HepG2 (cell line): Measurements from ENCODE around the gene TKFC. TPM values are rescaled to one million over a fixed set of nuclear protein-coding genes. Genes with fewer than 3 reads are reported as not detected.

Experiments used
- ARID4A ChIP-seq: sonication (generic); formaldehyde crosslinking; IDR thresholded peaks from 2 replicates; pipeline ENCODE4 v1.5.0; 2020; ENCODE audit warnings: mild to moderate bottlenecking, missing genetic modification reagents, borderline replicate concordance
- DBP ChIP-seq: sonication (generic); formaldehyde crosslinking; IDR thresholded peaks from 2 replicates; pipeline ENCODE4 v1.4.0; 2020; ENCODE audit warnings: missing genetic modification reagents; ENCODE audit errors: not compliant biosample characterization
- ELF4 ChIP-seq: sonication (generic); formaldehyde crosslinking; IDR thresholded peaks from 2 replicates; pipeline ENCODE4 v1.5.0; 2020; ENCODE audit warnings: missing genetic modification reagents, mild to moderate bottlenecking, moderate library complexity, borderline replicate concordance
- MED8 ChIP-seq: sonication (generic); formaldehyde crosslinking; IDR thresholded peaks from 2 replicates; pipeline ENCODE4 v1.8.1; 2023; ENCODE audit warnings: mild to moderate bottlenecking, missing genetic modification reagents; ENCODE audit not compliant: insufficient replicate concordance
- MYPOP ChIP-seq: sonication (generic); formaldehyde crosslinking; IDR thresholded peaks from 2 replicates; pipeline ENCODE4 v1.8.1; 2023; ENCODE audit warnings: mild to moderate bottlenecking, moderate library complexity, missing genetic modification reagents
- PCBP1 ChIP-seq: fragments of 200-400 bp; formaldehyde crosslinking; IDR thresholded peaks from 2 replicates; pipeline ENCODE4 v1.6.1; 2017; ENCODE audit warnings: mild to moderate bottlenecking, low read depth, low read length, borderline replicate concordance
- POLR2G ChIP-seq: fragments of 200-400 bp; formaldehyde crosslinking; IDR thresholded peaks from 2 replicates; pipeline ENCODE4 v1.6.1; 2018; ENCODE audit warnings: mild to moderate bottlenecking, low read depth, low read length, moderate library complexity
- RCOR2 ChIP-seq: IDR thresholded peaks from 2 replicates; pipeline ENCODE4 v1.6.1; 2016; ENCODE audit warnings: missing biosample characterization, missing genetic modification reagents
- SIN3B ChIP-seq: fragments of 150-350 bp; IDR thresholded peaks from 2 replicates; pipeline ENCODE4 v1.6.1; 2014; ENCODE audit warnings: low read length
- SMAD1 ChIP-seq: sonication (generic); formaldehyde crosslinking; IDR thresholded peaks from 2 replicates; pipeline ENCODE4 v1.4.0; 2020; ENCODE audit warnings: missing genetic modification reagents, low read depth, mild to moderate bottlenecking, borderline replicate concordance
- ZBTB10 ChIP-seq: sonication (generic); formaldehyde crosslinking; IDR thresholded peaks from 2 replicates; pipeline ENCODE4 v1.4.0; 2020; ENCODE audit warnings: missing genetic modification reagents, borderline replicate concordance
- ZNF136 ChIP-seq: sonication (generic); formaldehyde crosslinking; IDR thresholded peaks from 2 replicates; pipeline ENCODE4 v1.8.1; 2022; ENCODE audit warnings: low read depth, mild to moderate bottlenecking, moderate library complexity, missing genetic modification reagents
- ZNF326 ChIP-seq: sonication (generic); formaldehyde crosslinking; IDR thresholded peaks from 2 replicates; pipeline ENCODE4 v1.4.0; 2020; ENCODE audit warnings: missing genetic modification reagents, borderline replicate concordance
- ZNF33A ChIP-seq: sonication (generic); formaldehyde crosslinking; IDR thresholded peaks from 2 replicates; pipeline ENCODE4 v1.5.1; 2020; ENCODE audit warnings: missing genetic modification reagents, mild to moderate bottlenecking, moderate library complexity, borderline replicate concordance
- ZNF432 ChIP-seq: sonication (generic); formaldehyde crosslinking; IDR thresholded peaks from 2 replicates; pipeline ENCODE4 v1.5.0; 2020; ENCODE audit warnings: missing genetic modification reagents, mild to moderate bottlenecking, borderline replicate concordance
- polyA plus RNA-seq, 8 experiments: library from polyadenylated mRNA; depleted of rRNA in 3 of 8; stranded (reverse) in 7 of 8; unstranded in 1 of 8; fragments of >200 nt; fragmentation: Illumina TruSeq in 4 of 8; extraction: Trizol in 4 of 8; gene quantifications; 2 replicates each; pipeline versions ENCODE4 v1.2.1 to v1.2.3, GENCODE V29; 2011 to 2016; ENCODE audit warnings: low read depth in 4 of 8, missing spikeins in 1 of 8, mixed read lengths in 1 of 8; ENCODE audit not compliant: insufficient read depth in 1 of 8
- total RNA-seq, 5 experiments: library from RNA; depleted of rRNA; stranded (reverse); fragments of >200 nt; fragmentation: Illumina TruSeq; extraction: Trizol; gene quantifications; 2 replicates each; pipeline ENCODE4 v1.2.3, GENCODE V29; 2016; ENCODE audit warnings: low read depth in 1 of 5

Gene TKFC
- total and polyA plus RNA-seq, 2 of the 13 experiments (the other 11 are each of a cell fraction or from before 2014, with no cell fraction given): 147 to 197 TPM

- no peak; the same call in 1 of the 2 replicates for TF ChIP-seq ARID4A
- no peak for TF ChIP-seq ELF4 (CRISPR knock-in tag)
- TF ChIP-seq ZBTB10 (CRISPR knock-in tag): no peak
- no peak for TF ChIP-seq POLR2G
- no peak for TF ChIP-seq SIN3B
- TF ChIP-seq SMAD1 (CRISPR knock-in tag): no peak
- no peak for TF ChIP-seq RCOR2 (CRISPR knock-in tag)
- TF ChIP-seq MED8 (CRISPR knock-in tag): no peak
- TF ChIP-seq ZNF33A: no peak
- TF ChIP-seq ZNF326 (CRISPR knock-in tag): no peak
- TF ChIP-seq DBP (CRISPR knock-in tag): no peak
- no peak for TF ChIP-seq PCBP1
- TF ChIP-seq ZNF432: no peak
- TF ChIP-seq MYPOP (CRISPR knock-in tag): no peak
- TF ChIP-seq ZNF136 (CRISPR knock-in tag): 0 out of 2 replicates have a peak, but pooled peaks have one; percentile 40
Measured at GRCh38 chr11:61336171-61336935, 3.3 kb downstream of the TKFC start (continued).
